ENCODE measurements around the gene ISM1. TPM values are rescaled to one million over a fixed set of nuclear protein-coding genes. Genes with fewer than 3 reads are reported as not detected.

ISM1 gene
- polyA plus RNA-seq, 3 donors = not detected

- Histone ChIP-seq H3K79me2 (ENCODE audit: insufficient read depth, low read length) (no peaks in the 10 kb centered on the region), H3K4me3 (replicated peaks in 1 of 3; ENCODE audit: low read depth in 2 of 3, low read length in 3 of 3) (no peak overlapping the region), H3K9ac (ENCODE audit: insufficient read depth, low read length, poor library complexity, severe bottlenecking) (no peak overlapping the region), H3K36me3 (replicated peaks in 1 of 2; ENCODE audit: control insufficient read depth in 1 of 2, insufficient read depth in 2 of 2, low read length in 2 of 2) (no peaks in the 10 kb centered on the region), H3K9me3 (replicated peaks in 1 of 2; ENCODE audit: control insufficient read depth in 1 of 2, insufficient read depth in 1 of 2, low read length in 2 of 2) (peaks cover 0 to under 1% of the 10 kb centered on the region in 2 donors), H3K4me2 (replicated peaks; ENCODE audit: extremely low read depth, low read length, poor library complexity, severe bottlenecking) (no peak overlapping the region), H3K4me1 (ENCODE audit: control insufficient read depth in 1 of 2, insufficient read depth in 2 of 2, low read length in 2 of 2) (no peaks in the 10 kb centered on the region), H3K27ac (ENCODE audit: low read depth in 1 of 2, low read length in 2 of 2) (no peak overlapping the region), H4K20me1 (ENCODE audit: insufficient read depth, low read length) (no peaks in the 10 kb centered on the region), H3K27me3 (ENCODE audit: control insufficient read depth in 2 of 2, insufficient read depth in 2 of 2, low read length in 2 of 2) (no peaks in the 10 kb centered on the region), H2AFZ (ENCODE audit: insufficient read depth, low read depth, low read length, poor library complexity, severe bottlenecking) (no peak overlapping the region)
- no peak for DNase-seq
- intact Hi-C loops (cut with micrococcal nuclease) = no loop called here
- TF ChIP-seq, protein P1, sequence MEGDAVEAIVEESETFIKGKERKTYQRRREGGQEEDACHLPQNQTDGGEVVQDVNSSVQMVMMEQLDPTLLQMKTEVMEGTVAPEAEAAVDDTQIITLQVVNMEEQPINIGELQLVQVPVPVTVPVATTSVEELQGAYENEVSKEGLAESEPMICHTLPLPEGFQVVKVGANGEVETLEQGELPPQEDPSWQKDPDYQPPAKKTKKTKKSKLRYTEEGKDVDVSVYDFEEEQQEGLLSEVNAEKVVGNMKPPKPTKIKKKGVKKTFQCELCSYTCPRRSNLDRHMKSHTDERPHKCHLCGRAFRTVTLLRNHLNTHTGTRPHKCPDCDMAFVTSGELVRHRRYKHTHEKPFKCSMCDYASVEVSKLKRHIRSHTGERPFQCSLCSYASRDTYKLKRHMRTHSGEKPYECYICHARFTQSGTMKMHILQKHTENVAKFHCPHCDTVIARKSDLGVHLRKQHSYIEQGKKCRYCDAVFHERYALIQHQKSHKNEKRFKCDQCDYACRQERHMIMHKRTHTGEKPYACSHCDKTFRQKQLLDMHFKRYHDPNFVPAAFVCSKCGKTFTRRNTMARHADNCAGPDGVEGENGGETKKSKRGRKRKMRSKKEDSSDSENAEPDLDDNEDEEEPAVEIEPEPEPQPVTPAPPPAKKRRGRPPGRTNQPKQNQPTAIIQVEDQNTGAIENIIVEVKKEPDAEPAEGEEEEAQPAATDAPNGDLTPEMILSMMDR (IDR thresholded peaks at IDR 0.05) = no peak
- Mint-ChIP-seq H3K27me3 (ENCODE audit: low read depth in 3 of 3) (peaks cover 2 to 12% (median 2%) of the 10 kb centered on the region in 3 donors), H3K4me1 (no peaks in the 10 kb centered on the region), H3K27ac (no peak overlapping the region), H3K36me3 (no peaks in the 10 kb centered on the region), H3K4me3 (no peak overlapping the region), H3K9me3 (peaks cover 0 to 12% (median 2%) of the 10 kb centered on the region in 7 donors)
- 89% methylated on average over 6 of the region's 18 CpGs for WGBS (ENCODE audit: insufficient coverage)
Observed at GRCh38 chr20:13274275-13274861, 53.3 kb downstream of the ISM1 start.

GRCh38 chr20:13276945-13277541 lies 56.0 kb downstream of the ISM1 start:
- TF ChIP-seq, protein P1 (IDR thresholded peaks at IDR 0.05) = no peak
- Mint-ChIP-seq H3K27ac (no peak overlapping the region), H3K27me3 (ENCODE audit: low read depth in 3 of 3) (peaks cover 0 to 7% (median 2%) of the 10 kb centered on the region in 3 donors), H3K4me3 (no peak overlapping the region), H3K36me3 (no peaks in the 10 kb centered on the region), H3K9me3 (peaks cover 0 to 16% (median 7%) of the 10 kb centered on the region in 7 donors), H3K4me1 (no peaks in the 10 kb centered on the region)
- Histone ChIP-seq H2AFZ (ENCODE audit: insufficient read depth, low read depth, low read length, poor library complexity, severe bottlenecking) (no peak overlapping the region), H3K36me3 (replicated peaks in 1 of 2; ENCODE audit: control insufficient read depth in 1 of 2, insufficient read depth in 2 of 2, low read length in 2 of 2) (no peaks in the 10 kb centered on the region), H4K20me1 (ENCODE audit: insufficient read depth, low read length) (no peaks in the 10 kb centered on the region), H3K4me1 (ENCODE audit: control insufficient read depth in 1 of 2, insufficient read depth in 2 of 2, low read length in 2 of 2) (no peaks in the 10 kb centered on the region), H3K9ac (ENCODE audit: insufficient read depth, low read length, poor library complexity, severe bottlenecking) (no peak overlapping the region), H3K27ac (ENCODE audit: low read depth in 1 of 2, low read length in 2 of 2) (no peak overlapping the region), H3K4me2 (replicated peaks; ENCODE audit: extremely low read depth, low read length, poor library complexity, severe bottlenecking) (no peak overlapping the region), H3K79me2 (ENCODE audit: insufficient read depth, low read length) (no peaks in the 10 kb centered on the region), H3K9me3 (replicated peaks in 1 of 2; ENCODE audit: control insufficient read depth in 1 of 2, insufficient read depth in 1 of 2, low read length in 2 of 2) (peaks cover 4 to 9% of the 10 kb centered on the region in 2 donors), H3K4me3 (replicated peaks in 1 of 3; ENCODE audit: low read depth in 2 of 3, low read length in 3 of 3) (no peak overlapping the region), H3K27me3 (ENCODE audit: control insufficient read depth in 2 of 2, insufficient read depth in 2 of 2, low read length in 2 of 2) (no peaks in the 10 kb centered on the region)
- DNase-seq = no peak
- 88% methylated on average over 5 of the region's 6 CpGs for WGBS (ENCODE audit: insufficient coverage)
- intact Hi-C loops (cut with micrococcal nuclease) = no loop called here
